ENCODE measurements around the gene PGBD5.
A peak's percentile ranks its signal among the peaks of the same experiment; 100 is the strongest.
"Not testable (repeated sequence)": the region's sequence is repeated elsewhere in the genome, so short reads cannot be mapped to it uniquely, and the experiment has no call there.

Gene PGBD5

DNA sequence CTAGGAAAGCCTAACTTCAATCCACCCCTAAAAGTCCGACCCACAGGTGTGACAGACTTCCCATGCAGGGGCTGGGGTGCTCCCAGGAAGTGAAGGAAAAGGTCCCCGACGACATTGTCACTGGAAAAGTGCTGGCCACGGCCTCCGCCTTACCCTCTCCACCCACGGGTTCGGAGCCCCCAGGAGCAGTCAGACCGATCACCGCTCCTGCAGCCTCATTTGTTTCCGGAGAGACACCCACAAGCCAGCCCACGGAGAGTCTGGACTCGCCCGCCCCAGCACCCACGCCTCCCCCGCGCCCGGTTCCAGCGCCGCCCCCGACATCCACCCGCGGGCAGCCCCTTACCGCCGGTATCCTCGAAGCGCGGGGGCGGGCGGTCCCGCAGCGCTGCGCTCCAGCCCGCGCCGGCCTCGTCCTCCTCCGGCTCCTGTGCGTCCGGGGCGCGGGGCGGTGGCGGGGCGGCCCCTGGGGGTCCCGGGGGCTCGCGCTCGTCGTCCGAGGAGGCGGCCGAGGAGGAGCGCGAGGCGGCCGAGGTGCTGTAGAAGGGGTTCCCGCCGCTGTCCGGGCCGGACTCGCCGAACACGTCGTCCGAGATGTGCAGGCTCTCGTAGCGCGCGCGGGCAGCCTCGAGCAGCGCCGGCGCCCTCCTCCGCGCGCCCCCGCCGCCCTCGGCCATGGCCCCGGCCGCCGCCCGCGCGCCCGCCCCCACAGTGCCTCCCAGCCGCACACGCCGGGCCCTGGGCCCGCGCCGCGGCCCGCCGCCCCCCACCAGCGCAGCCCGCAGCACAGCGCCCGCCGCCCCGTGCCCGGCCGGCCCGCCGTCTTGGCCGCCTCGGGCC is 660 bp downstream of the PGBD5 start:
- DNase-seq = peak; percentile 68

GRCh38 chr1:230424391-230425251 is 1.5 kb downstream of the PGBD5 start:
- DNase-seq = peak; percentile 45

GRCh38 chr1:230423951-230424350 is 2.2 kb downstream of the PGBD5 start:
- no peak for DNase-seq

DNA sequence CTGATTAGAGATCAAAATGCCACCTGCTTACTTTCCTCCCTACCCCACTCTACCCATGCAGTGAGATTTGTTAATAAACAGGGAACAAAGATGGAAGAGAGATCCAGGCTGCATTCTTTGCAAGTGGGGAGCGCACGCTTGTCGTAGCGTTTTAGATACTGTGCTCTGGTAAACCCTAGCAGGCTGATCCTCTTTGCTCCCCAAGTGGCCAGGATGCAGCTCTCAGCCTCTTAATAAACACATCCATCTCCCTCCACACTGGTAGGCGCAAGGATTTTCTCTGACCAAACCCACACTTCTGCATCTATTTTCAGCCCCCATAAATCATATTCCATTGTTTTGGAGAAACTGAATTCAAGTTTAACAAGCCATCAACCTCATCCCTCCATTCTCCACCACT is 2.9 kb downstream of the PGBD5 start:
- DNase-seq = no peak

- DNase-seq = no peak
Observed at GRCh38 chr1:230422221-230422981, 3.7 kb downstream of the PGBD5 start.

GRCh38 chr1:230421481-230421880 is 4.7 kb downstream of the PGBD5 start:
- no peak for DNase-seq

DNA sequence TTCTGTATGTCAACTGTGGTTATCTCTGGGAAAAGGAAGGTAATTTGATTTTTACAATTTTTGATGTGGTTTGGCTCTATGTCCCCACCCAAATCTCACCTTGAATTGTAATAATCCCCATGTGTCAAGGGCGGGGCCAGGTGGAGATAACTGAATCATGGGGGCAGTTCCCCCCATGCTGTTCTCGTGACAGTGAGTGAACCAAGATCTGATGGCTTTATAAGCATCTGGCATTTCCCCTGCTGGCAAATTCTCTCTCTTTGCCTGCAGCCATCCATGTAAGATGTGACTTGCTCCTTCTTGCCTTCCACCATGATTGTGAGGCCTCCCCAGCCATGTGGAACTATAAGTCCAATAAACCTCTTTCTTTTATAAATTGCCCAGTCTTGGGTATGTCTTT is 5.8 kb downstream of the PGBD5 start:
- not testable (repeated sequence) for DNase-seq

DNA sequence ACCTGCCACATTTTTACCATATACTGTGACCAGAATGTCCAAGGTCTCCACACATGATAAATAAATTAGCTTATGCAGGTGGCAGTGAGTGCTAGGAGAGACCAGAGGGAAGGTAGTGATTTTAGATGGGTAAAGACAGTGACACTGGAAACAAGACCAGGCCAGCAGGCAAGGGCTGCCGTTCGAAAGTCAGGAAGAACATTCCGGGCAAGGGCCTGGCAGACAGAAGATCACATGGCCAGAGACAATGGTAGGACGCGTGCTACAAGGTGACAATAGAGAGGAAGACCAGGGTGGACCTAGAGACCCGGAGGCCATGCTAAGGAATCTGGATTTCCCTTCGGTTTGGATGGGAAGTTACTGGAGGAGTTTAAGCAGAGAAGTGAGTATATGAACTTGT is 9.7 kb downstream of the PGBD5 start:
- no peak for DNase-seq

DNA sequence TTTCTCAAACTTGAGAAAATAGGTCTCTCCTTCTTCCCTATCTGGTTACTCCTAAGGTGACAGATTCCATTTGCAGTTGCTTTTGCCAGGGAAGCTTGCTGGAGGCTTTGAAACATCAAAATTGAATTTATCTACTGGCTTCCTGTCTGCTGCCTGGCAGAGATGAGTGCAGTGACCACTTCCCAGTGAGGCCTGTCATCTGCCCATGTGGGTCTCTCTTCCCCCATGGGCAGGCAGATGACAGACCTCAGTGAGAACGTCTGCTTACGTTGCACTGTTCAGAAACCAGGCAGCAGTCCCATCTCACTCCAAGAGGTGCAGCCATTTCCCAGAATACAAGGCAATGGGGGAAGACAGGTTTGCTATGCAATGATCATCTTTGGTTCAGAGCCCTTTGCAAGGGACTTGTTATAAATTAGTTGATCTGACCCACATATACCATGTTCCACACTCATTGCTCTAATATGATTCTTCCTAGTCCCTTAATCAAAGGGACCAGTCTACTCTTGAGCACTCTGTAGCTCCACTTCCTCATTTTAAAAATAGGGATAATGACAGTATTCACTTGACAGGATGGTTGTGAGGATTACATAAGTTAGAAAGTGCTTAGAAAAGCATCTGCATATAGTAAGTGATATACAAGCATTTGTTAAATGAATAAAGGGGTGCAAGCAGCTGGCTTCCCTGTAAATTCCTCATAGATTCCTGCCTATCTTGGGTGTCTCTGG is 10.6 kb downstream of the PGBD5 start:
- no peak for DNase-seq

- DNase-seq = no peak
Observed at GRCh38 chr1:230414694-230415093, 11.4 kb downstream of the PGBD5 start.

- no peak for DNase-seq
Observed at GRCh38 chr1:230414102-230414501, 12.0 kb downstream of the PGBD5 start.

- no peak for DNase-seq
Observed at GRCh38 chr1:230413061-230413460, 13.1 kb downstream of the PGBD5 start.

DNA sequence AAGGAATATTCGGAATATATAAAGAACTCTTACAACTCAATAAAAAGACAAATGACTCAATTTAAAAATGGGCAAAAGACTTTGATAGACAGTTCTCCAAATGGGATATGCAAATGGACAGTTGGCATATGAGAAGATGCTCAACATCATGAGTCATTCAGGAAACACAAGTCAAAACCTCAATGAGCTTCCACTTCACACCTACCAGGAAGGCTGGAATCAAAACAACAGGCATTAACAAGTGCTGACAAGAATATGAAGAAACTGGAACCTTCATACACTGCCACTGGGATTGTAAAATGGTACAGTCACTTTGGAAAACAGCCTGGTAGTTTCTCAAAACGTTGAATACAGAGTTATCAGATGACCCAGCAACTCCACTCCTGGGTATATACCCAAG is 17.2 kb downstream of the PGBD5 start:
- peak; percentile 26 for DNase-seq

DNA sequence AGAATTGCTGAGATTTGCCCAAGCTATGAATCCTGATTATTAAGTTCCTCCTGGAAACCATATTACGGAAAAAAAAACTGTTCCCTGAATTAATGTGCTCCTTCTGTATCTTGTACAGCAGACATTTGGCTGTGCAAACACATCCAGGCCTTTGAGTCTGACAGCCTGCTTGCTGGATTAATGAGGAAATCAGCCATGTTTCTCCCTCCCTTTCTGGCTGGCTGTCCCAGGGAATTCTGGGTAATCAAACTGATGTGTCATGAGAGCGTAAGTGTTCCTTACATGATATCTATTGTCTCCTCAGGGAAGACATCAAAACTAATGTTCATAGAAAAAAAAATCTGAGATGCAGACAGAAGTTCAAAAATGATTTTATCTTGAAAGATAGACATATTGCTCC is 18.8 kb downstream of the PGBD5 start:
- DNase-seq = peak; percentile 26

DNA sequence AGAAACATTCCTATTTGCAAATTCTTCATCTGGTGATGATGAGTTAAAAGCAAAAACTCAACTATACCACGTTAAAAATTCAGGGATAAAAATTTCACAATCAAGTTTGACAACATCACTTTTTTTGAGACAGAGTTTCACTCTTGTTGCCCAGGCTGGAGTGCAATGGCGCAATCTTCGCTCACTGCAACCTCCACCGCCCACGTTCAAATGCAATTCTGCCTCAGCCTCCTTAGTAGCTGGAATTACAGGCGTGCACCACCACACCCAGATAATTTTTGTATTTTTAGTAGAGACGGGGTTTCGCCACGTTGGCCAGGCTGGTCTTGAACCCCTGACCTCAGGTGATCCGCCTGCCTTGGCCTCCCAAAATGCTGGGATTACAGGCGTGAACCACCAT is 19.4 kb downstream of the PGBD5 start:
- not testable (repeated sequence) for DNase-seq

GRCh38 chr1:230403442-230403841 is 22.7 kb downstream of the PGBD5 start:
- no peak for DNase-seq

DNA sequence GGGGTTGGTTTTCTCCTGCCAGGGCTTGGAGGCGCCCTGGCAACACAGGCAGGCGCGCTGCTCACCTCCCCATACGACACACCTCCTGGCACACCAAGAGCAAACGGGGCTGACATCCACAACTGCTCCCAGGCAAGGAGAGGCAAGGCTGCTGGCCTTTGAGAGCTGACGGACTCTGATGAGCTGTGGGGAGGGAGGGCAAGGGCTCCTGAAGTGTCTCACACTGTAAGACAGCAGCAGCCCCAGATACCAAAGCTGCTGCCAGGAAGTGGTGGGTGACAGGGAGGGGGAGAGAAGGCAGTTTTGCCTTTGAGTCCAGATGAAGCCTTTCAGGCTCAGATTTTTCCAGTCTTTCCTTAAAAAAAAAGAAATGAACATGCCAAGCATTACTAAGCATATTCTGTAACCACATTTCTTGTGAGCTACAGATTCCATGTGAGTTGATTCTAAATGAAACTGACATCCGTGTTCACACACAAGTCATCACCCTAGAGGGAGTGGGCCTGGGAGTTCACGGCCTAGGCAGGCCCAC is 24.3 kb downstream of the PGBD5 start:
- no peak for DNase-seq

DNA sequence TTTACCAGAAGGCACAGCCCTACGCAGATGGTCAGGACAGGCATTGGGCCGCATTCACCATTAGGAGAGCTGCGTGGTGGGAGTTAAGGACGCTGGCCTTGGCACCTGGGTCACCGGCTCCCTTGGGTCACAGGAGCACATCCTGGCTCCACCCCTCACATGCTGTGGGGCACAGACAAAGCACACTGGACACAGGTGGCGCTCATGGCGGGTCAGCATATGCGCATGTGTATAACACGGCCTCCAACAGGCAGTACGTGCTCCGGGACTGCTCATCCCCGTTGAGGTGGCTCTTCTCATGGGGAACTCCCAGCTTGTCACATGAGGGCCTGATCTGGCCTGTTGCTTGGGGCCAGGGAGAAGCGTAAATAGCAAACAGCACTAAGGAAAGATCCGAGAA is 25.0 kb downstream of the PGBD5 start:
- no peak for DNase-seq

DNA sequence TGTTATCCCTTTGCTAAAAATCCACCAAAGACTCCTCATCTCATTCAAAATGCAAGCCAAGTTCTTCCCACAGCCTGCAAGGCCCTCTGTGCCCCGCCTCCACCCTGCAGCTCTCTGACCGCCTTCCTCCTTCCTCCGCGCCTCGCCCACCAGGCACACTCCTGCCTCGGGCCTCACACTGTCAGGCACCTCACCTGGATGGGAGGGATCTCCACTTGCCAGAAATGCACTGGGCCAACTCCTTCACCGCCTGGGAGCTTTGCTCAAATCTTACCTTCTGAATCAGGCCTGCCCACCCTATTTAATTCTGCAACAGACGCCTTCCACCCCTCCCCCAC is 26.2 kb downstream of the PGBD5 start:
- DNase-seq = no peak

- DNase-seq = no peak
Observed at GRCh38 chr1:230399321-230400006, 26.7 kb downstream of the PGBD5 start.

- no peak for DNase-seq
Observed at GRCh38 chr1:230398856-230399255, 27.3 kb downstream of the PGBD5 start.

DNA sequence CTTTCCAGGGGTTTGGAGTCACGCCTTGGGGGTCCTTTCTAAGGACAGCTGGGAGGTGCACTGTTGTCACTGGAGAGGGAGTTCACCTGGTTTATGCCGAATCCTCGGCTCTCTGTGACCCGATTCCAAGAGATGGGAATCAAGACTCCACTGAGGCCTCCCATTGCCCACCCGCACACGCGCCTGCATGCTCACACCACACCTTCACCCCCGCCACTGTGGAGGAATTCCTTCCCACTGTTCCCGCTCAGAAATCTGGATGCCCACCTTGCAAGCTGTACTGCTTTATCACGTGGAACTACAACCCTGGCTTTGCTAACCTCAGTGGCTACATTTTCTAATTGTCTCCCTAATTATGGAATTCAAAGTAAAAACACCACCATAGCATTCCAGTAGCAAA is 29.2 kb downstream of the PGBD5 start:
- DNase-seq = no peak

Measured in DMS53 (cell line).